SK-N-SH (cell line): ENCODE measurements around the gene BACE2. TPM values are rescaled to one million over a fixed set of nuclear protein-coding genes. Genes with fewer than 3 reads are reported as not detected.

Experiments used
- CTCF ChIA-PET: fragments of 300-600, 350-600 bp; formaldehyde crosslinking; extraction: SDS; loops from one replicate; lab custom pipeline; 2021; lab: Yijun Ruan, JAX
- POLR2A ChIA-PET: fragments of 350-600 bp; sonication (Branson Sonifier 250); formaldehyde crosslinking; extraction: SDS; loops from one replicate; lab custom pipeline; 2020; ENCODE audit warnings: antibody characterized with exemption, inconsistent platforms; lab: Yijun Ruan, JAX
- DNase-seq: peaks from one replicate; pipeline ENCODE4 v3.0.0; 2012
- H2AFZ ChIP-seq: fragments of 200-600 bp; sonication (generic); 2 replicates; pipeline ENCODE4 v1.8.1; 2016; ENCODE audit warnings: antibody characterized with exemption, mild to moderate bottlenecking, low read depth
- H3F3A ChIP-seq: fragments of 200-600 bp; sonication (generic); replicated peaks from 2 replicates; pipeline ENCODE3; 2016; ENCODE audit warnings: antibody characterized with exemption, mild to moderate bottlenecking; ENCODE audit not compliant: insufficient read depth
- H3K27ac ChIP-seq, 2 experiments: fragments of 200-500 bp in 1 of 2; fragments of 200-600 bp in 1 of 2; sonication (Bioruptor generic) in 1 of 2; sonication (generic), shearing (Covaris generic) in 1 of 2; 2 replicates each; pipeline versions ENCODE4 v1.5.1 to v1.6.1; 2014 to 2016; ENCODE audit warnings: low read depth in 2 of 2, inconsistent platforms in 1 of 2, low read length in 1 of 2, mild to moderate bottlenecking in 1 of 2, mixed read lengths in 1 of 2
- H3K27me3 ChIP-seq: fragments of 200-600 bp; sonication (generic), shearing (Covaris generic); 2 replicates; pipeline ENCODE4 v1.6.1; 2016; ENCODE audit warnings: mixed run types; ENCODE audit not compliant: insufficient read depth
- H3K36me3 ChIP-seq, 2 experiments: fragments of 200-500 bp in 1 of 2; fragments of 200-600 bp in 1 of 2; sonication (Bioruptor generic) in 1 of 2; sonication (generic) in 1 of 2; replicated peaks in 1 of 2; 2 replicates each; pipeline versions ENCODE3 to v1.5.1; 2014 to 2016; ENCODE audit warnings: low read length in 1 of 2, mild to moderate bottlenecking in 1 of 2; ENCODE audit not compliant: insufficient read depth in 2 of 2, control insufficient read depth in 1 of 2
- H3K4me1 ChIP-seq, 2 experiments: fragments of 200-500 bp in 1 of 2; fragments of 200-600 bp in 1 of 2; sonication (Bioruptor generic) in 1 of 2; sonication (generic), shearing (Covaris generic) in 1 of 2; 2 replicates each; pipeline versions ENCODE4 v1.5.1 to v1.6.1; 2014 to 2016; ENCODE audit warnings: low read depth in 1 of 2, low read length in 1 of 2, mixed run types in 1 of 2; ENCODE audit not compliant: insufficient read depth in 2 of 2, control insufficient read depth in 1 of 2
- H3K4me2 ChIP-seq: fragments of 200-600 bp; sonication (generic), shearing (Covaris generic); 2 replicates; pipeline ENCODE4 v1.6.1; 2017; ENCODE audit warnings: mixed run types
- H3K4me3 ChIP-seq, 2 experiments: fragments of 200-500 bp in 1 of 2; fragments of 200-600 bp in 1 of 2; sonication (Bioruptor generic) in 1 of 2; sonication (generic), shearing (Covaris generic) in 1 of 2; 2 replicates each; pipeline versions ENCODE4 v1.5.1 to v1.8.1; 2014 to 2016; ENCODE audit warnings: low read depth in 2 of 2, inconsistent platforms in 1 of 2, low read length in 1 of 2, mild to moderate bottlenecking in 1 of 2, mixed read lengths in 1 of 2, moderate library complexity in 1 of 2
- H3K79me2 ChIP-seq: fragments of 200-600 bp; sonication (generic); 2 replicates; pipeline ENCODE4 v1.8.1; 2017; ENCODE audit warnings: mild to moderate bottlenecking; ENCODE audit not compliant: insufficient read depth
- H3K9ac ChIP-seq: fragments of 200-600 bp; sonication (generic); 2 replicates; pipeline ENCODE4 v1.6.1; 2017; ENCODE audit warnings: mixed run types
- H3K9me2 ChIP-seq: fragments of 200-600 bp; sonication (generic); 2 replicates; pipeline ENCODE4 v1.6.1; 2017; ENCODE audit warnings: mixed run types
- H3K9me3 ChIP-seq: fragments of 200-600 bp; sonication (generic); 2 replicates; pipeline ENCODE4 v1.6.1; 2017; ENCODE audit warnings: mixed run types, mild to moderate bottlenecking, moderate library complexity
- H4K20me1 ChIP-seq: fragments of 200-600 bp; sonication (generic); 2 replicates; pipeline ENCODE4 v1.6.1; 2017; ENCODE audit warnings: mild to moderate bottlenecking, mixed run types; ENCODE audit not compliant: insufficient read depth
- CHD2 ChIP-seq: fragments of 150-350 bp; IDR thresholded peaks from 2 replicates; pipeline ENCODE4 v1.6.1; 2018; ENCODE audit warnings: low read length; ENCODE audit not compliant: partially characterized antibody
- ELF1 ChIP-seq: IDR thresholded peaks from 2 replicates; pipeline ENCODE4 v1.4.0; 2012
- EP300 ChIP-seq, 2 experiments: IDR thresholded peaks; 2 replicates each; pipeline versions ENCODE4 v1.4.0 to v1.6.1; 2012; ENCODE audit warnings: borderline replicate concordance in 1 of 2, low read depth in 1 of 2, low read length in 1 of 2
- EZH2phosphoT487 ChIP-seq: fragments of 200-600 bp; sonication (generic); IDR thresholded peaks from 2 replicates; pipeline ENCODE4 v1.6.1; 2017; ENCODE audit warnings: low read depth, mixed run types, mild to moderate bottlenecking, antibody characterized with exemption, moderate library complexity, borderline replicate concordance
- FOXJ3 ChIP-seq: sonication (generic); formaldehyde crosslinking; IDR thresholded peaks from 2 replicates; pipeline ENCODE4 v1.5.1; 2020; ENCODE audit warnings: mild to moderate bottlenecking, missing genetic modification reagents
- FOXM1 ChIP-seq: IDR thresholded peaks from 2 replicates; pipeline ENCODE4 v1.4.0; 2012; ENCODE audit warnings: low read depth, mild to moderate bottlenecking
- JUND ChIP-seq: IDR thresholded peaks from 2 replicates; pipeline ENCODE4 v1.4.0; 2012
- MEF2A ChIP-seq: IDR thresholded peaks from 2 replicates; pipeline ENCODE4 v1.4.0; 2012; ENCODE audit warnings: low read depth, borderline replicate concordance
- MXI1 ChIP-seq: IDR thresholded peaks from 2 replicates; pipeline ENCODE4 v1.6.1; 2012; ENCODE audit warnings: mild to moderate bottlenecking, low read depth, low read length, improper control_type of control experiment
- POLR2AphosphoS5 ChIP-seq: IDR thresholded peaks from 2 replicates; pipeline ENCODE4 v1.6.1; 2012; ENCODE audit warnings: low read depth, low read length
- RAD21 ChIP-seq: IDR thresholded peaks from 2 replicates; pipeline ENCODE4 v1.6.1; 2012; ENCODE audit warnings: mild to moderate bottlenecking, low read length
- RCOR1 ChIP-seq: fragments of 150-350 bp; IDR thresholded peaks from 2 replicates; pipeline ENCODE4 v1.6.1; 2017; ENCODE audit warnings: antibody characterized with exemption, low read length
- RFX5 ChIP-seq: IDR thresholded peaks from 2 replicates; pipeline ENCODE4 v1.6.1; 2012; ENCODE audit warnings: mild to moderate bottlenecking, improper control_type of control experiment, low read length
- RXRA ChIP-seq: IDR thresholded peaks from 2 replicates; pipeline ENCODE4 v1.4.0; 2012; ENCODE audit warnings: low read depth, mild to moderate bottlenecking, borderline replicate concordance
- SMC3 ChIP-seq: IDR thresholded peaks from 2 replicates; pipeline ENCODE4 v1.6.1; 2012; ENCODE audit warnings: low read depth, low read length, improper control_type of control experiment
- TAF1 ChIP-seq: IDR thresholded peaks from 2 replicates; pipeline ENCODE4 v1.6.1; 2012; ENCODE audit warnings: low read depth, mild to moderate bottlenecking, low read length, moderate library complexity, borderline replicate concordance
- TCF12 ChIP-seq: IDR thresholded peaks from 2 replicates; pipeline ENCODE4 v1.4.0; 2012
- YY1 ChIP-seq: IDR thresholded peaks from 2 replicates; pipeline ENCODE4 v1.4.0; 2012; ENCODE audit warnings: low read depth, mild to moderate bottlenecking
- WGBS: methylation state at CpG from one replicate; pipeline ENCODE4 v1.1.6; 2017; ENCODE audit warnings: low lambda C conversion rate; 5-methylcytosine and 5-hydroxymethylcytosine counted together
- polyA plus RNA-seq, 3 experiments: library from polyadenylated mRNA; depleted of rRNA; stranded (reverse); fragments of >200 nt; gene quantifications; 2 replicates each; pipeline ENCODE4 v1.2.3, GENCODE V29; 2012
- TF ChIP-seq, protein P1 (sequence below): fragments of 200-600 bp; sonication (generic); IDR thresholded peaks from 2 replicates; pipeline ENCODE4 v1.6.1; 2017; ENCODE audit warnings: antibody characterized with exemption, mild to moderate bottlenecking, moderate library complexity
- TF ChIP-seq, protein P2 (sequence below): IDR thresholded peaks from 2 replicates; pipeline ENCODE4 v1.4.0; 2012; ENCODE audit warnings: low read depth, borderline replicate concordance

Gene BACE2
- polyA plus RNA-seq, 1 of the 3 experiments (the other 2 are of a cell fraction): 23.4 TPM

DNA sequence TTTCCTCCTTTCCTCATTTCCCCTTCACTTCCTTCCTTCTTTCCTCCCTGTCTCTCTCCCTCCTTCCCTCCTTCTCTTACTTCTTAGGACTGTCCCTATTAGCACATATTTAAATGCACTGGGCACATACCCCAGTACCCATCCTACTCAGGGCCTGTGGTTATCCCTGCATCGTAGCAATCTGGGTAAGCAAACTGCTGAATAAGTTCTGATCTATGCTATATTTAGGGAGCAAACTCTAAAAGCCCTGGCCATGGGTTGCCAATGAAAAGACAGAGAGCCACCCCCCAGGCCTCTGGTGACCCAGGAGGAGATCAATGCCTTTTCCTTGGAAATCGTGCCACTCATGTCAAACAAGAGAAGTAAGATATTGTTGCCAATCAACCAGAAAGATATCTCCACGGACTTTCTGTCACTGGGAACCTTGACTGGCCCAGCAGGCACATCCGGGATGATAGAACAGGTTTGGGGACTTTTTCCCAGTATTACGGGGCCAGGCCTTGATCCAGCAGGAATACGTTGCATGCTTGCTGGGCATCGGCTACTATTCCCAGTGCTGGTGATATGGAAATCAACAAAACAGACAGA is 154.0 kb downstream of the BACE2 start:
- Histone ChIP-seq H3K9me2 (no peaks in the 10 kb centered on the region), H3K4me1 (no peaks in the 10 kb centered on the region), H3K79me2 (no peaks in the 10 kb centered on the region), H3K4me2 (no peak overlapping the region), H3K36me3 (no peaks in the 10 kb centered on the region), H3K9me3 (no peaks in the 10 kb centered on the region), H3K4me3 (no peak overlapping the region), H3K9ac (no peak overlapping the region), H3K27me3 (0 out of 2 replicates have a peak, but pooled peaks cover 6% of the 10 kb centered on the region), H2AFZ (no peak overlapping the region), H4K20me1 (no peaks in the 10 kb centered on the region), H3K27ac (no peak overlapping the region), H3F3A (no peaks in the 10 kb centered on the region)
- ChIA-PET POLR2A (no interaction called here), CTCF (interaction anchor here (1.1 kb wide), 1 partner anchor 39 kb away, joined by 5 read pairs; no protein-coding TSS in a partner anchor)
- no peak for TF ChIP-seq RCOR1
- no peak for TF ChIP-seq MEF2A
- TF ChIP-seq POLR2AphosphoS5: no peak
- no peak for TF ChIP-seq JUND
- no peak for TF ChIP-seq SMC3
- TF ChIP-seq EP300 (IDR thresholded peaks at IDR 0.05; ENCODE audit: borderline replicate concordance in 1 of 2, low read depth in 1 of 2, low read length in 1 of 2): no peak
- TF ChIP-seq, protein P1, sequence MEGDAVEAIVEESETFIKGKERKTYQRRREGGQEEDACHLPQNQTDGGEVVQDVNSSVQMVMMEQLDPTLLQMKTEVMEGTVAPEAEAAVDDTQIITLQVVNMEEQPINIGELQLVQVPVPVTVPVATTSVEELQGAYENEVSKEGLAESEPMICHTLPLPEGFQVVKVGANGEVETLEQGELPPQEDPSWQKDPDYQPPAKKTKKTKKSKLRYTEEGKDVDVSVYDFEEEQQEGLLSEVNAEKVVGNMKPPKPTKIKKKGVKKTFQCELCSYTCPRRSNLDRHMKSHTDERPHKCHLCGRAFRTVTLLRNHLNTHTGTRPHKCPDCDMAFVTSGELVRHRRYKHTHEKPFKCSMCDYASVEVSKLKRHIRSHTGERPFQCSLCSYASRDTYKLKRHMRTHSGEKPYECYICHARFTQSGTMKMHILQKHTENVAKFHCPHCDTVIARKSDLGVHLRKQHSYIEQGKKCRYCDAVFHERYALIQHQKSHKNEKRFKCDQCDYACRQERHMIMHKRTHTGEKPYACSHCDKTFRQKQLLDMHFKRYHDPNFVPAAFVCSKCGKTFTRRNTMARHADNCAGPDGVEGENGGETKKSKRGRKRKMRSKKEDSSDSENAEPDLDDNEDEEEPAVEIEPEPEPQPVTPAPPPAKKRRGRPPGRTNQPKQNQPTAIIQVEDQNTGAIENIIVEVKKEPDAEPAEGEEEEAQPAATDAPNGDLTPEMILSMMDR: no peak
- TF ChIP-seq ELF1: no peak
- TF ChIP-seq, protein P2, sequence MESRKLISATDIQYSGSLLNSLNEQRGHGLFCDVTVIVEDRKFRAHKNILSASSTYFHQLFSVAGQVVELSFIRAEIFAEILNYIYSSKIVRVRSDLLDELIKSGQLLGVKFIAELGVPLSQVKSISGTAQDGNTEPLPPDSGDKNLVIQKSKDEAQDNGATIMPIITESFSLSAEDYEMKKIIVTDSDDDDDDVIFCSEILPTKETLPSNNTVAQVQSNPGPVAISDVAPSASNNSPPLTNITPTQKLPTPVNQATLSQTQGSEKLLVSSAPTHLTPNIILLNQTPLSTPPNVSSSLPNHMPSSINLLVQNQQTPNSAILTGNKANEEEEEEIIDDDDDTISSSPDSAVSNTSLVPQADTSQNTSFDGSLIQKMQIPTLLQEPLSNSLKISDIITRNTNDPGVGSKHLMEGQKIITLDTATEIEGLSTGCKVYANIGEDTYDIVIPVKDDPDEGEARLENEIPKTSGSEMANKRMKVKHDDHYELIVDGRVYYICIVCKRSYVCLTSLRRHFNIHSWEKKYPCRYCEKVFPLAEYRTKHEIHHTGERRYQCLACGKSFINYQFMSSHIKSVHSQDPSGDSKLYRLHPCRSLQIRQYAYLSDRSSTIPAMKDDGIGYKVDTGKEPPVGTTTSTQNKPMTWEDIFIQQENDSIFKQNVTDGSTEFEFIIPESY: no peak
- no peak for TF ChIP-seq YY1
- DNase-seq: no peak
- 14% methylated on average over 4 of the region's 7 CpGs for WGBS

DNA sequence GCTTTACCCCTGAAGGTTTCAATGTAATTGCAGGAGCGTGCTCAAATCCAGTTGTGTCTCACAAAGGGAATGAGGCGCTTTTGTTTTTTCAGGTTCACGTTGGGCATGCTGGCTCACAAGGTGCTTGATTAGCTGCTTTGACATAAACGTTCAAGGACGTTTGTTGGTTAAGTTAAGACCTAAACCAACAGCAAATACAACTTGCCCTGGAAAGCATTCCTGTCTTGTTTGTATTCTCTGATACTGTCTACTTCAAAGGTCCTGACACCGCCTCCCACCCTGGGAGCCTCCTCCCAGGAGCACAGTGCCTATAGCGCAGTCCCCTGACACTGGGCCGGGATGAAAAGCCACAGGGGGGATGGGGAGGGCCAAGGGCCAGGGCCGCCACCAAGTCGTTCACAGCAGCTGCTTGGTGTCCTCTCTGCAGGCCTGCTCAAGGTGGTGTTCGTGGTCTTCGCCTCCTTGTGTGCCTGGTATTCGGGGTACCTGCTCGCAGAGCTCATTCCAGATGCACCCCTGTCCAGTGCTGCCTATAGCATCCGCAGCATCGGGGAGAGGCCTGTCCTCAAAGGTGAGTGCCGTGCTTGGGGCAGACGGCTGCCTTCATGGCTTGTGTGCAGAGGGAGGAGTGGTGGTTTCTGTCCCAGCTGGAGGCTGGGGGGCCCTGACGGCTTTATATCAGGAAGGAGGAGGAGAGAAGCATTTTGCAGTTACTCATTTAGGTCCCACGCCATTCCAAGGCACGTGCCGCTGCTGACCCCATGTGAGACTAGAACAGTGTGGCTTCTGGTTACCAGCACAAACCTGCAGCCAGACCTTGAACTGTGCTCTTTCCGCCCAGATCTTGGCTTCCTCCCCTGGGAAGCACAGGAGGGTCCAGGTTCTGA is 154.8 kb downstream of the BACE2 start:
- POLR2A ChIA-PET: no interaction called here

More for the DNA sequence above, 154.8 kb downstream of the BACE2 start:
- WGBS: 43% methylated on average over 18 of the region's 23 CpGs
- Histone ChIP-seq H3K4me1 (no peaks in the 10 kb centered on the region), H3F3A (no peaks in the 10 kb centered on the region), H2AFZ (no peak overlapping the region), H3K4me2 (no peak overlapping the region), H3K79me2 (no peaks in the 10 kb centered on the region), H3K4me3 (no peak overlapping the region), H3K9me2 (no peaks in the 10 kb centered on the region), H3K9ac (no peak overlapping the region), H3K27me3 (no peaks in the 10 kb centered on the region), H4K20me1 (no peaks in the 10 kb centered on the region), H3K36me3 (no peaks in the 10 kb centered on the region), H3K27ac (no peak overlapping the region), H3K9me3 (no peaks in the 10 kb centered on the region)
- CTCF ChIA-PET: interaction anchor here (1.1 kb wide), 1 partner anchor 40 kb away, joined by 5 read pairs; no protein-coding TSS in a partner anchor
- no peak for DNase-seq
- TF ChIP-seq EZH2phosphoT487: no peak
- TF ChIP-seq RXRA: no peak
- TF ChIP-seq MXI1: no peak
- no peak for TF ChIP-seq FOXJ3 (CRISPR knock-in tag)
- TF ChIP-seq CHD2: no peak
- no peak for TF ChIP-seq TCF12
- TF ChIP-seq TAF1: no peak
- no peak for TF ChIP-seq RAD21
- no peak for TF ChIP-seq RCOR1
- TF ChIP-seq RFX5: no peak
- no peak for TF ChIP-seq FOXM1
- no peak for TF ChIP-seq JUND
- no peak for TF ChIP-seq POLR2AphosphoS5
